GM12873 (cell line): ENCODE measurements around the gene ZBTB38.

Experiments
- TF ChIP-seq, protein P1 (sequence below): IDR thresholded peaks from 2 replicates; pipeline ENCODE4 v1.5.1; 2012; ENCODE audit warnings: low read depth, mild to moderate bottlenecking, moderate library complexity, low read length, control low read depth; ENCODE audit not compliant: insufficient read depth; ENCODE audit errors: missing control alignments

ZBTB38 gene

GRCh38 chr3:141383555-141384129 lies 15.3 kb downstream of the ZBTB38 start:
- TF ChIP-seq, protein P1, sequence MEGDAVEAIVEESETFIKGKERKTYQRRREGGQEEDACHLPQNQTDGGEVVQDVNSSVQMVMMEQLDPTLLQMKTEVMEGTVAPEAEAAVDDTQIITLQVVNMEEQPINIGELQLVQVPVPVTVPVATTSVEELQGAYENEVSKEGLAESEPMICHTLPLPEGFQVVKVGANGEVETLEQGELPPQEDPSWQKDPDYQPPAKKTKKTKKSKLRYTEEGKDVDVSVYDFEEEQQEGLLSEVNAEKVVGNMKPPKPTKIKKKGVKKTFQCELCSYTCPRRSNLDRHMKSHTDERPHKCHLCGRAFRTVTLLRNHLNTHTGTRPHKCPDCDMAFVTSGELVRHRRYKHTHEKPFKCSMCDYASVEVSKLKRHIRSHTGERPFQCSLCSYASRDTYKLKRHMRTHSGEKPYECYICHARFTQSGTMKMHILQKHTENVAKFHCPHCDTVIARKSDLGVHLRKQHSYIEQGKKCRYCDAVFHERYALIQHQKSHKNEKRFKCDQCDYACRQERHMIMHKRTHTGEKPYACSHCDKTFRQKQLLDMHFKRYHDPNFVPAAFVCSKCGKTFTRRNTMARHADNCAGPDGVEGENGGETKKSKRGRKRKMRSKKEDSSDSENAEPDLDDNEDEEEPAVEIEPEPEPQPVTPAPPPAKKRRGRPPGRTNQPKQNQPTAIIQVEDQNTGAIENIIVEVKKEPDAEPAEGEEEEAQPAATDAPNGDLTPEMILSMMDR, result no peak

DNA sequence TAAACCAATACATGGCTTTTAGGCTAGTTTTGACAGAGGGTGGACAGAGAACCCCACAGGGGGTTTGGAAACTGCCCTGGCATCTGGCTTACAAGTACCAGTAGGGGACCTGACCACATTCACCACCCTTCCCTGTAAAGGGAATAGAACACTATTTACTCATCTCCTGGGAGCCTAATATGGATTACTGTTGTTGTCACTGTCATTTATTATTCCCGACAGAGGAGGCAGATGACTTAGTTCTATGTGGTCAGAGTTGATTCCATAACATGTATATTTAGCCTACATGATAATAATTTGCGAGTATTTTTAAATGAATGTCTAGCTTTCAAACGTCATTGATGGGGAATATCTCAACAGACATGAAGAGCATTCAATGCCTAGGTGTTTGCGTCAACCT lies 15.9 kb downstream of the ZBTB38 start:
- TF ChIP-seq, protein P1, result peak; percentile 5

DNA sequence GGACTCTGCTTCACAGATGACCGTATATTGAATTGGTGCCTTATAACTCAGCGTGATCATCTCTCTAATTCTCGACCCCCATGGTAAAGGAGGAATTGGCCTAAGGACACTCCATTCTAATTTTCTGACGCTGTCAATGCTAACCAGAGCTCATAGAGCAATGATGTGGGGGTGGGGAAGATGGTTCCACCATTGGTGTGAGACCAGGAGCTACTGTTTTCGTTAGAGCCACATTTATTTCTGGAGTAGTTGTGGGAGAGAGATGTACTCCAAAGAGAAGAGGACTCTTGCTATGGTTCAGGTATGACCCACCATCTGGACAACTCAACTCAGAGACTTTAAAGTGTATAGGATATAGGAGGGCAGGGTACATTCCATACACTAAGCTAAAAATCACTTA lies 16.3 kb downstream of the ZBTB38 start:
- TF ChIP-seq, protein P1, result no peak

GRCh38 chr3:141385406-141386125 lies 17.3 kb downstream of the ZBTB38 start:
- TF ChIP-seq, protein P1, result no peak

DNA sequence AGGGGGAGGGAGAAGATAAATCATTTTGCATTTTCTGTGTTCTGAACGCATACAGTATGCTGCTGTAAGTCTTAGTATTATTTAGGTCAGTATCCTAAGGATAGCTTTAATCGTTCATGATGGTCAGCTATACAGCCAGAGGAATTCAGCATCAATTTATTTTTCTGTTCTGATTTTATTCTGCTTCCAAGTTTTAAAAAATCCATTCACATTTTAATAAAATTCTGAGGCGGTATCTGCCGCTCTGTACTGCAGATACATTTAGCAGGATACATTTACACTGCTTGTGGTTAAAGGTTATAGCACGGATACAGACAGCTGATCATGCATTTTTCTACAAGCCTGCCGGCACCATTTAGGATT lies 17.8 kb downstream of the ZBTB38 start:
- TF ChIP-seq, protein P1, result no peak

DNA sequence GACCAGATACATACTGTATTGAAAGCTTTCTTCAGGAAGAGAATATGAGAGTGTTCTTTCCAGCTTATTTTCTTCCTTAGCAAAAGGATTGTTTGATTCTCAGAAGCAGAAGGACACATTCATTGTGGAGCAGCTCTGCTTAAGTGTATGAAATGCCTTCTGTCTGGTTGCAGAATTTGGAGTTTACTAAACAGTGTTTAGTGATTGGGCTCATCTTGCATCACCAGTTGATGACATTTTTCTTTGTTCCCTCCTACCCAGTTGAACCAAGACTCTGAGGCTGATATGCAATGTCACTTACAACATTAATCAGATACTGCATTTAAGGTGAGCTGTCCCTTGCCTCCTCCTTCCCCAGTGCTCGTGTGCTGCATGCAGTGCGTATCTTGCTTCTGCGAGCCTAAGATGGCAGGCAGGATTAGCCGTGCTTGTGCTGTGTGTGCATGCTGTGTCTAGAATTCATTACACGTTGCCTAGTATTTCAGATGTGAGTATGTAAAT lies 18.4 kb downstream of the ZBTB38 start:
- TF ChIP-seq, protein P1, result no peak

- TF ChIP-seq, protein P1, result no peak
Observed at GRCh38 chr3:141387516-141387915, 19.2 kb downstream of the ZBTB38 start.
